Panc1 (cell line): Measurements from ENCODE around the gene ADCK2. TPM values are rescaled to one million over a fixed set of nuclear protein-coding genes. Genes with fewer than 3 reads are reported as not detected.

Experiments
- ATAC-seq: fragments of 200-7000 bp; cut with Tn5 transposase; 2 replicates; pipeline ENCODE4 v1.9.1; 2020; ENCODE audit warnings: mild to moderate bottlenecking, moderate library complexity
- BruUV-seq: library from RNA; stranded (reverse); fragments of 400-500 nt; replicated peaks from 2 replicates; lab custom pipeline; 2021; lab: Mats Ljungman, UMichigan
- CTCF ChIA-PET: fragments of 300-600 bp; sonication (Branson Sonifier 250); formaldehyde crosslinking; loops from one replicate; lab custom pipeline; 2022; ENCODE audit warnings: antibody characterized with exemption; lab: Charles Lee
- POLR2A ChIA-PET: fragments of 300-600 bp; sonication (Branson Sonifier 250); formaldehyde crosslinking; loops from one replicate; lab custom pipeline; 2022; ENCODE audit warnings: antibody characterized with exemption; lab: Charles Lee
- DNase-seq: peaks from one replicate; pipeline ENCODE4 v3.0.0-alpha.2; 2010; ENCODE audit warnings: low read depth, low spot score
- H3K27ac ChIP-seq: 2 replicates; pipeline ENCODE4 v1.5.1; 2011; ENCODE audit warnings: mild to moderate bottlenecking, low read length, inconsistent platforms
- H3K27me3 ChIP-seq: fragments of 200-500 bp; sonication (Bioruptor generic); 2 replicates; pipeline ENCODE4 v1.6.0; 2014; ENCODE audit warnings: low read length, inconsistent platforms; ENCODE audit not compliant: control insufficient read depth, insufficient read depth
- H3K36me3 ChIP-seq: fragments of 200-500 bp; sonication (Bioruptor generic); 2 replicates; pipeline ENCODE4 v1.5.1; 2014; ENCODE audit warnings: inconsistent platforms, mild to moderate bottlenecking, low read length, moderate library complexity; ENCODE audit not compliant: control insufficient read depth, insufficient read depth
- H3K4me1 ChIP-seq: 2 replicates; pipeline ENCODE4 v1.5.1; 2011; ENCODE audit warnings: inconsistent platforms, mild to moderate bottlenecking, low read length, moderate library complexity; ENCODE audit not compliant: control insufficient read depth, insufficient read depth
- H3K4me3 ChIP-seq, 2 experiments: 2 replicates each; pipeline ENCODE4 v1.5.1; 2011 to 2012; ENCODE audit warnings: low read depth in 2 of 2, low read length in 2 of 2, mild to moderate bottlenecking in 2 of 2, inconsistent platforms in 1 of 2, moderate library complexity in 1 of 2
- H3K9me3 ChIP-seq: fragments of 200-500 bp; sonication (Bioruptor generic); 2 replicates; pipeline ENCODE4 v1.5.1; 2014; ENCODE audit warnings: low read depth, mild to moderate bottlenecking, inconsistent platforms, low read length, moderate library complexity; ENCODE audit not compliant: control insufficient read depth, insufficient read depth
- POLR2AphosphoS5 ChIP-seq: IDR thresholded peaks from 2 replicates; pipeline ENCODE4 v1.6.1; 2012; ENCODE audit warnings: mild to moderate bottlenecking, low read depth, low read length, moderate library complexity
- REST ChIP-seq, 2 experiments: IDR thresholded peaks; 2 replicates each; pipeline ENCODE4 v1.6.1; 2011 to 2012; ENCODE audit warnings: low read depth in 2 of 2, control low read depth in 1 of 2, low read length in 1 of 2, mild to moderate bottlenecking in 1 of 2, moderate library complexity in 1 of 2; ENCODE audit not compliant: insufficient read depth in 1 of 2
- SIN3A ChIP-seq: IDR thresholded peaks from 2 replicates; pipeline ENCODE4 v1.6.1; 2012; ENCODE audit warnings: low read depth, mild to moderate bottlenecking, low read length, moderate library complexity, borderline replicate concordance; ENCODE audit not compliant: insufficient read depth
- TCF7L2 ChIP-seq: IDR thresholded peaks from 2 replicates; pipeline ENCODE4 v1.6.1; 2011; ENCODE audit warnings: mild to moderate bottlenecking, low read depth, low read length, inconsistent platforms
- in situ Hi-C: cut with HindIII; loops from 2 replicates; pipeline ENCODE4 v1.10.0; 2016; ENCODE audit warnings: low sequenced_read_pairs, low pct_unique_long_range_greater_than_20kb
- intact Hi-C: fragments of 100-400 bp; cut with micrococcal nuclease; formaldehyde crosslinking; loops from one replicate; pipeline ENCODE4 v1.10.0; 2022; ENCODE audit not compliant: unreplicated experiment
- total RNA-seq: library from RNA; stranded (reverse); gene quantifications from one replicate; pipeline ENCODE4 v1.2.1, GENCODE V29; 2021; ENCODE audit not compliant: unreplicated experiment
- TF ChIP-seq, protein P1 (sequence below): fragments of 450-650 bp; IDR thresholded peaks from 2 replicates; pipeline ENCODE4 v1.5.1; 2017; ENCODE audit warnings: mild to moderate bottlenecking

ADCK2 gene
- total RNA-seq, 1 experiment from 2014 or later: 21.6 TPM

DNA sequence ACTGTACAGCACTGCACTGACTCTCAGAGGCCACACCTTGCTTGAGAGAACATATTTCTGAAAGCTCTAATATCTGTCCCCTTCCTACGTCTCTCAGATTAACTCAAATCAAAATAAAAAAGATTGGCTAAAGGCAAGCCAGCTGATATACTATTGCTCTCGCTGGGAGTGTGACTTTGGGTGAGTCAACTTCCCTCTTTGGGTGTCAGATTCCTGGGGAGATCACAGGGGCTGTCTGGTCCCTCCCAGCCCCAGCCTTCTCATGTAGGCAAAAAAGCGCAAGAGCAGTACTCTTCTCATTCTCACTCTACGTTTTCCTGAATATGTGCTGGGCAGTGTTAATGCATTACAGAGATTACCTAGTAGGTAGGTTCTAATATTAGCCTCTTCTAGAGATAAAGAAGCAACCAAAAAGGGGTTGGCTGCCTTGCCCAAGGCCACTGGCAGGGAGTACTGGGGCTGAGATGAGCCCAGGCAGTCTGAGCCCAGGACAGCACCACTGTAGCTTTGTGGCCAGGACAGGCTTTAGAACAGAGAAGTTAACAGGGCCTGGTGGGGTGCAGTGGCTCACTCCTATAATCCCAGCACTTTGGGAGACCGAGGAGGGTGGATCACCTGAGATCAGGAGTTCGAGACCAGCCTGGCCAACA lies 23.1 kb upstream of the ADCK2 start:
- H3K4me3 ChIP-seq: no peak overlapping the region
- in situ Hi-C loops: no loop called here
- CTCF ChIA-PET: interaction anchor here (0.8 kb wide), 1 partner anchor 132 kb away, joined by 3 read pairs; no protein-coding TSS in a partner anchor
- H3K9me3 ChIP-seq: no peaks in the 10 kb centered on the region
- no peaks in the 10 kb centered on the region for H3K27me3 ChIP-seq
- no peak for DNase-seq
- no TSS peak for BruUV-seq
- no peak for ATAC-seq
- intact Hi-C loops: no loop called here
- POLR2A ChIA-PET: no interaction called here
- no peaks in the 10 kb centered on the region for H3K4me1 ChIP-seq
- TF ChIP-seq TCF7L2: no peak
- TF ChIP-seq, protein P1, sequence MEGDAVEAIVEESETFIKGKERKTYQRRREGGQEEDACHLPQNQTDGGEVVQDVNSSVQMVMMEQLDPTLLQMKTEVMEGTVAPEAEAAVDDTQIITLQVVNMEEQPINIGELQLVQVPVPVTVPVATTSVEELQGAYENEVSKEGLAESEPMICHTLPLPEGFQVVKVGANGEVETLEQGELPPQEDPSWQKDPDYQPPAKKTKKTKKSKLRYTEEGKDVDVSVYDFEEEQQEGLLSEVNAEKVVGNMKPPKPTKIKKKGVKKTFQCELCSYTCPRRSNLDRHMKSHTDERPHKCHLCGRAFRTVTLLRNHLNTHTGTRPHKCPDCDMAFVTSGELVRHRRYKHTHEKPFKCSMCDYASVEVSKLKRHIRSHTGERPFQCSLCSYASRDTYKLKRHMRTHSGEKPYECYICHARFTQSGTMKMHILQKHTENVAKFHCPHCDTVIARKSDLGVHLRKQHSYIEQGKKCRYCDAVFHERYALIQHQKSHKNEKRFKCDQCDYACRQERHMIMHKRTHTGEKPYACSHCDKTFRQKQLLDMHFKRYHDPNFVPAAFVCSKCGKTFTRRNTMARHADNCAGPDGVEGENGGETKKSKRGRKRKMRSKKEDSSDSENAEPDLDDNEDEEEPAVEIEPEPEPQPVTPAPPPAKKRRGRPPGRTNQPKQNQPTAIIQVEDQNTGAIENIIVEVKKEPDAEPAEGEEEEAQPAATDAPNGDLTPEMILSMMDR: no peak
- TF ChIP-seq SIN3A: no peak
- TF ChIP-seq REST (IDR thresholded peaks at IDR 0.05; ENCODE audit: insufficient read depth in 1 of 2, low read depth in 2 of 2, low read length in 1 of 2): no peak
- no peak for TF ChIP-seq POLR2AphosphoS5
- no peaks in the 10 kb centered on the region for H3K36me3 ChIP-seq
- no peak overlapping the region for H3K27ac ChIP-seq

- ChIA-PET CTCF (no interaction called here), POLR2A (no interaction called here)
- Histone ChIP-seq H3K36me3 (no peaks in the 10 kb centered on the region), H3K27ac (no peak overlapping the region), H3K9me3 (no peaks in the 10 kb centered on the region), H3K4me3 (no peak overlapping the region), H3K27me3 (no peaks in the 10 kb centered on the region), H3K4me1 (no peaks in the 10 kb centered on the region)
- DNase-seq: no peak
- no peak for ATAC-seq
- TF ChIP-seq, protein P1: no peak
- TF ChIP-seq REST (IDR thresholded peaks at IDR 0.05; ENCODE audit: insufficient read depth in 1 of 2, low read depth in 2 of 2, low read length in 1 of 2) (no peak), TCF7L2 (no peak), POLR2AphosphoS5 (no peak), SIN3A (no peak)
- intact Hi-C loops: no loop called here
- BruUV-seq: no TSS peak
- in situ Hi-C loops: no loop called here
These were observed 22.4 kb upstream of the ADCK2 start for GRCh38 chr7:140650367-140650766.
